Muscle of arm (tissue), 12 donors: ENCODE results near the gene PCDHGA7. TPM values are rescaled to one million over a fixed set of nuclear protein-coding genes. Genes with fewer than 3 reads are reported as not detected.
A peak's percentile ranks its signal among the peaks of the same experiment; 100 is the strongest.
"Not testable (repeated sequence)": the region's sequence is repeated elsewhere in the genome, so short reads cannot be mapped to it uniquely, and the experiment has no call there.

Source experiments
- DNase-seq: peaks from one replicate; pipeline ENCODE4 v3.0.0-alpha.2; 2013
- polyA plus RNA-seq, 12 donors: library from polyadenylated mRNA; unstranded; fragments of 120-200 nt; gene quantifications; one replicate each; pipeline ENCODE4 v1.2.1, GENCODE V29; 2013; ENCODE audit not compliant: insufficient read length in 12 of 12

Gene PCDHGA7
- polyA plus RNA-seq, 12 donors = 1.1 to 2.0 (median 1.6) TPM; not detected in 2

DNA sequence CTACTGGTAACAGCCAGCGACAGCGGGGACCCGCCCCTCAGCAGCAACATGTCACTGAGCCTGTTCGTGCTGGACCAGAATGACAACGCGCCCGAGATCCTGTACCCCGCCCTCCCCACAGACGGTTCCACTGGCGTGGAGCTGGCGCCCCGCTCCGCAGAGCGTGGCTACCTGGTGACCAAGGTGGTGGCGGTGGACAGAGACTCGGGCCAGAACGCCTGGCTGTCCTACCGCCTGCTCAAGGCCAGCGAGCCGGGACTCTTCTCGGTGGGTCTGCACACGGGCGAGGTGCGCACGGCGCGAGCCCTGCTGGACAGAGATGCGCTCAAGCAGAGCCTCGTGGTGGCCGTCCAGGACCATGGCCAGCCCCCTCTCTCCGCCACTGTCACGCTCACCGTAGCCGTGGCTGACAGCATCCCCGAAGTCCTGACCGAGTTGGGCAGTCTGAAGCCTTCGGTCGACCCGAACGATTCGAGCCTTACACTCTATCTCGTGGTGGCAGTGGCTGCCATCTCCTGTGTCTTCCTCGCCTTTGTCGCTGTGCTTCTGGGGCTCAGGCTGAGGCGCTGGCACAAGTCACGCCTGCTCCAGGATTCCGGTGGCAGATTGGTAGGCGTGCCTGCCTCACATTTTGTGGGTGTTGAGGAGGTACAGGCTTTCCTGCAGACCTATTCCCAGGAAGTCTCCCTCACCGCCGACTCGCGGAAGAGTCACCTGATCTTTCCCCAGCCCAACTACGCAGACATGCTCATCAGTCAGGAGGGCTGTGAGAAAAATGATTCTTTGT, 12.1 kb downstream of the PCDHGA7 start:
- not testable (repeated sequence) for DNase-seq

DNA sequence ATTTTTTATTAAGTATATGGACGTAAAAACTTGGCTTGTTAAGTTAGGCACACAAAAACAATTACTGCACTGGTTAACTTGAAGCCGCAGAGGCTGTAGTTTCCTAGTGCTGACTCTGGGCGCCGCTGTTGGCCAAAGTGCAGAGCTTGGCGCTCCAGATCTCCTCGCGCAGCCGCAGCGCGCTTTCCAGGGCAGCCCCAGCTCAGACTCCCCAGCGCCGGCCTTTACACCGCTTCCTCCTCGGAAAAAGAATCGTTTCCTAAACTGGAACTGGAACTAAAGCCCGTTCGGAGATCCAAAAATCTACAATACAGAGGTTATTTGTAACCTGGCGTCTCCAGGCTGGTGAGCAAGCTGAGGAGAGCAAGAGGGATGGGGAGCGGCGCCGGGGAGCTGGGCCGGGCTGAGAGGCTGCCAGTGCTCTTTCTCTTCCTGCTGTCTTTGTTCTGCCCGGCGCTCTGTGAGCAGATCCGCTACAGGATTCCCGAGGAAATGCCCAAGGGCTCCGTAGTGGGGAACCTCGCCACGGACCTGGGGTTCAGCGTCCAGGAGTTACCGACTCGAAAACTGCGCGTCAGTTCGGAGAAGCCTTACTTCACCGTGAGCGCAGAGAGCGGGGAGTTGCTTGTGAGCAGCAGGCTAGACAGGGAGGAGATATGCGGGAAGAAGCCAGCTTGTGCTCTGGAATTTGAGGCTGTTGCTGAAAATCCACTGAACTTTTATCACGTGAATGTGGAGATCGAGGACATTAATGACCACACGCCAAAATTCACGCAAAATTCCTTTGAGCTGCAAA, 15.4 kb downstream of the PCDHGA7 start, which contains the start of gene PCDHGB5:
PCDHGB5 (plus strand) TSS at position 192 of the 796 bp plus-strand sequence; CDS start at position 373, 181 bp downstream.
- DNase-seq = not testable (repeated sequence)

DNA sequence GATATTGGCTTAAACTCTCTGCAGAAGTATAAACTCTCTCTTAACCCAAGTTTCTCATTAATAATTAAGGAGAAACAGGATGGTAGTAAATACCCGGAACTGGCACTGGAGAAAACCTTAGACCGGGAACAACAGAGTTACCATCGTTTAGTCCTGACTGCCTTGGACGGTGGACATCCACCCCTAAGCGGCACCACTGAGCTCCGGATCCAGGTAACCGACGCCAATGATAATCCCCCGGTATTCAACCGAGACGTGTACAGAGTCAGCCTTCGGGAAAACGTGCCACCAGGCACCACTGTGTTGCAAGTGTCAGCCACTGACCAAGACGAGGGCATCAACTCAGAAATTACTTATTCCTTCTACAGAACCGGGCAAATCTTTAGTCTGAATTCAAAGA, 16.1 kb downstream of the PCDHGA7 start:
- no peak for DNase-seq

DNA sequence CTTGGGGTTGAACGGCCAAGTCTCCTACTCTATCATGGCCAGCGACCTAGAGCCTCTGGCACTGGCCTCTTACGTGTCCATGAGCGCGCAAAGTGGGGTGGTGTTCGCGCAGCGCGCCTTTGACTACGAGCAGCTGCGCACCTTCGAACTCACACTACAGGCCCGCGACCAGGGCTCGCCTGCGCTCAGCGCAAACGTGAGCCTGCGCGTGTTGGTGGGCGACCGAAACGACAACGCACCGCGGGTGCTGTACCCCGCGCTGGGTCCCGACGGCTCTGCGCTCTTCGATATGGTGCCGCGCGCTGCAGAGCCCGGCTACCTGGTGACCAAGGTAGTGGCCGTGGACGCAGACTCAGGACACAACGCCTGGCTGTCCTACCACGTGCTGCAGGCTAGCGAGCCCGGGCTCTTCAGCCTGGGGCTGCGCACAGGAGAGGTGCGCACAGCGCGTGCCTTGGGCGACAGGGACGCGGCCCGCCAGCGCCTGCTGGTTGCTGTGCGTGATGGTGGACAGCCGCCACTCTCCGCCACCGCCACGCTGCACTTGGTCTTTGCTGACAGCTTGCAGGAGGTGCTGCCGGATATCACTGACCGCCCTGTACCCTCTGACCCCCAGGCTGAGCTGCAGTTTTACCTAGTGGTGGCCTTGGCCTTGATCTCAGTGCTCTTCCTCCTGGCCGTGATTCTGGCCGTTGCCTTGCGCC, 17.2 kb downstream of the PCDHGA7 start:
- no peak for DNase-seq

DNA sequence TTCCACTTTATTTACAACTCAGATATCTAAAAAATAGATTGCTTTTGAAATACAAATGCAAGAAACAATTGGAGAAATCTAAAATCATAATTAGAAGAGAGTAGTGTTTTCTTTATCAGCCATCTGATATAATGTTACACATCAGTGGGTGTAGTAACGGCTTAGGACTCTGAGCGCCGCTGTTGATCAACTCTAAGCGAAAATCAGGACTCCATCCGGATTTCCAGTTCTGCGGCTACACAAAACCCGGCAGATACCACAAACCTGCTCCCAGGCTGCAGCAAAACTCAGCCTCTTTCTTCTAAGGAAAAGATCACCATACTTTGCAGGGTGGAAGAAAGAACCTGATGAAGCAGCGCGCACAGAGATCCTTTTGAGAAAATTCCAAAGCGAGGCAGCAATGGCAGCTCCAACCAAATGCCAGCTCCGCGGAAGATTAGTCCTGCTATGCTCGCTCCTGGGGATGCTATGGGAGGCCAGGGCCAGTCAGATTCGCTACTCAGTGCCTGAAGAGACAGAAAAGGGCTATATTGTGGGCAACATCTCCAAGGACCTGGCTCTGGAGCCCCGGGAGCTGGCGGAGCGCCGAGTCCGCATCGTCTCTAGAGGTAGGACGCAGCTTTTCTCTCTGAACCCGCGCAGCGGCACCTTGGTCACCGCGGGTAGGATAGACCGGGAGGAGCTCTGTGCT, 20.2 kb downstream of the PCDHGA7 start, which contains the start of gene PCDHGA9:
PCDHGA9 (plus strand) TSS at position 226 of the 691 bp plus-strand sequence; CDS start at position 401, 175 bp downstream.
- no peak for DNase-seq

DNA sequence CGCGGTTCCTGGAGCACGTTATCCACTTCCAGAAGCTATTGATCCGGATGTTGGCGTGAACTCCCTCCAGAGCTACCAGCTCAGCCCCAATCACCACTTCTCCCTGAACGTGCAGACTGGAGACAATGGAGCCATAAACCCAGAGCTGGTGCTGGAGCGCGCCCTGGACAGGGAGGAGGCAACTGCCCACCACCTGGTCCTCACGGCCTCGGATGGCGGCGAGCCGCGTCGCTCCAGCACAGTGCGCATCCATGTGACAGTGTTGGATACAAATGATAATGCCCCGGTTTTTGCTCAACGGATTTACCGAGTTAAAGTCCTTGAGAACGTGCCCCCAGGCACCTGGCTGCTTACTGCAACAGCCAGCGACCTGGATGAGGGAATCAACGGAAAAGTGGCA, 20.8 kb downstream of the PCDHGA7 start:
- no peak for DNase-seq

DNA sequence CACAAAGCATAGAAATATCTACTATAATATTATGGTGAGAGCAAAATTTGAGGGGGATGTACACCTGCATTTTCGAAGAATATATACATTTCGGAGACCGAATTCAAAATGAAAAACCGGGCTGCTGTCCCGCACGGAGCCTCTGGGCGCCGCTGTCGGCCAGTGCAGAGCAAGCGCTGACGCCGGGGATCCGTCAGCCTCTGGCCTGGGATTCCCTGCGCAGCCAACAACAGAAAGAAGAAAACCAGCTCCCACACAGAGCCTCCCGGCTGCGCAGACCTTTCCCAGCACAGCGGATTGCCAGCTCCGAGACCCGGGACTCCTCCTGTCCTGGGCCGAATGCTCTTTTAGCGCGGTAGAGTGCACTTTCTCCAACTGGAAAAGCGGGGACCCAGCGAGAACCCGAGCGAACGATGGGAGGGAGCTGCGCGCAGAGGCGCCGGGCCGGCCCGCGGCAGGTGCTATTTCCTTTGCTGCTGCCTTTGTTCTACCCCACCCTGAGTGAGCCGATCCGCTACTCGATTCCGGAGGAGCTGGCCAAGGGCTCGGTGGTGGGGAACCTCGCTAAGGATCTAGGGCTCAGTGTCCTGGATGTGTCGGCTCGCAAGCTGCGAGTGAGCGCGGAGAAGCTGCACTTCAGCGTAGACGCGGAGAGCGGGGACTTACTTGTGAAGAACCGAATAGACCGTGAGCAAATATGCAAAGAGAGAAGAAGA, 25.4 kb downstream of the PCDHGA7 start, which contains the start of gene PCDHGB6:
PCDHGB6 (plus strand) TSS at position 232 of the 716 bp plus-strand sequence; CDS start at position 414, 182 bp downstream.
- DNase-seq = not testable (repeated sequence)

DNA sequence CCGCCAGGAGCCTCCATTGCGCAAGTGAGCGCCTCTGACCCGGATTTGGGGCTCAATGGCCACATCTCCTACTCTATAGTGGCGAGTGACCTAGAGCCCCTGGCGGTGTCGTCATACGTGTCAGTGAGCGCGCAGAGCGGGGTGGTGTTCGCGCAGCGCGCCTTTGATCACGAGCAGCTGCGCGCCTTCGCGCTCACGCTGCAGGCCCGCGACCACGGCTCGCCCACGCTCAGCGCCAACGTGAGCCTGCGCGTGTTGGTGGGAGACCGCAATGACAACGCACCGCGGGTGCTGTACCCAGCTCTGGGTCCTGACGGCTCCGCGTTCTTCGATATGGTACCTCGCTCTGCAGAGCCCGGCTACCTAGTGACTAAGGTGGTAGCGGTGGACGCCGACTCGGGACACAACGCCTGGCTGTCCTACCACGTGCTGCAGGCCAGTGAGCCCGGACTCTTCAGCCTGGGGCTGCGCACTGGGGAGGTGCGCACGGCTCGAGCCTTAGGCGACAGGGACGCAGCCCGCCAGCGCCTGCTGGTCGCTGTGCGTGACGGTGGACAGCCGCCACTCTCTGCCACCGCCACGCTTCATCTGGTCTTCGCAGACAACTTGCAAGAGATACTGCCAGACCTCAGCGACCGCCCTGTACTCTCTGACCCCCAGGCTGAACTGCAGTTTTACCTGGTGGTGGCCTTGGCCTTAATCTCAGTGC, 27.2 kb downstream of the PCDHGA7 start:
- no peak for DNase-seq

DNA sequence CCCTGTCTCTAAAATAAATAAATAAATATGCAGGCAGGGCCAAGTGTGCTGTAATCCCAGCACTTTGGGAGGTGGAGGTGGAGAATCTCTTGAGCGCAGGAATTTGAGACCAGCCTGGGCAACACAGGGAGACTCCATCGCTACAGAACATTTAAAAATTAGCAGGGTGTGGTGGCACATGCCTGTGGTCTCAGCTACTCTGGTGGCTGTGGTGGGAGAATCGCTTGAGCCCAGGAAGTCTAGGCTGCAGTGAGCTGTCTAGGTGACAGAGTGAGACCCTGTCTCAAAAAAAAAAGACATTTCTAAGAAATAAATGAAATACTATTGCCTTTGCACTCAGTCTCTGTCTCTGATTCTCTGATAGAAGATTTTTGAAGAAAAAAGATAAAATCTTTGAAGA, 29.0 kb downstream of the PCDHGA7 start:
- no peak for DNase-seq

DNA sequence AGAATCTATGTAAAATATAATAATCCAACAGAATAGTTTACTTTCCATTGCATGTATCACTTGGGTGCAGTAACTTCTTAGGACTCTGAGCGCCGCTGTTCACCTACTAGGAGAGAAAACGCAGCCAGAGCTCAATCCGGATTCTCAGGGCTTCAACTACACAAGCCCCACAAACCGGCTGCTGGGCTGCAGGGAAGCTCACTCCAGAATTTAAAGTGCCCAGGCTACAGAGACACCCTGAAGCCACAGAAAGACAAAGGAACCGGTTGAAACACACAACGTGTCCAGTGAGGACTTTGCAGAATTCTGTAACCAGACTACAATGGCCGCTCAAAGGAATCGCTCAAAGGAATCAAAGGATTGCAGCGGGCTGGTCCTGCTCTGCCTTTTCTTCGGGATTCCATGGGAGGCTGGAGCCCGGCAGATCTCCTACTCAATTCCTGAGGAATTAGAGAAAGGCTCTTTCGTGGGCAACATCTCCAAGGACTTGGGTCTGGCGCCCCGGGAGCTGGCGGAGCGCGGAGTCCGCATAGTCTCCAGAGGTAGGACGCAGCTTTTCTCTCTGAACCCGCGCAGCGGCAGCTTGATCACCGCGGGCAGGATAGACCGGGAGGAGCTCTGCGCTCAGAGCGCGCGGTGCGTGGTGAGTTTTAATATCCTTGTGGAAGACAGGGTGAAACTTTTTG, 30.5 kb downstream of the PCDHGA7 start, which contains the start of gene PCDHGA10:
PCDHGA10 (plus strand) TSS at position 134 of the 686 bp plus-strand sequence; CDS start at position 323, 189 bp downstream.
- no peak for DNase-seq

DNA sequence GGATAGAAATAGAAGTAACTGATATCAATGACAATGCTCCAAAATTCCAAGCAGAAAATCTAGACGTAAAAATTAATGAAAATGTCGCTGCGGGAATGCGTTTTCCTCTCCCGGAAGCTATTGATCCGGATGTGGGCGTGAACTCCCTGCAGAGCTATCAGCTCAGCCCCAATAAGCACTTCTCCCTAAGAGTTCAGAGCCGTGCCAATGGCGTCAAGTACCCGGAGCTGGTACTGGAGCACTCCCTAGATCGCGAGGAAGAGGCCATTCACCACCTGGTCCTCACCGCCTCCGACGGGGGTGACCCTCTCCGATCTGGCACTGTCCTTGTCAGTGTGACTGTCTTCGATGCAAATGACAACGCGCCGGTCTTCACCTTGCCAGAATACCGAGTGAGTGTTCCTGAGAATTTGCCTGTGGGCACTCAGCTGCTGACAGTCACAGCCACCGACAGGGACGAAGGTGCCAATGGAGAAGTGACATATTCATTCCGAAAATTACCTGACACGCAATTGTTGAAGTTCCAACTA, 31.1 kb downstream of the PCDHGA7 start:
- no peak for DNase-seq

DNA sequence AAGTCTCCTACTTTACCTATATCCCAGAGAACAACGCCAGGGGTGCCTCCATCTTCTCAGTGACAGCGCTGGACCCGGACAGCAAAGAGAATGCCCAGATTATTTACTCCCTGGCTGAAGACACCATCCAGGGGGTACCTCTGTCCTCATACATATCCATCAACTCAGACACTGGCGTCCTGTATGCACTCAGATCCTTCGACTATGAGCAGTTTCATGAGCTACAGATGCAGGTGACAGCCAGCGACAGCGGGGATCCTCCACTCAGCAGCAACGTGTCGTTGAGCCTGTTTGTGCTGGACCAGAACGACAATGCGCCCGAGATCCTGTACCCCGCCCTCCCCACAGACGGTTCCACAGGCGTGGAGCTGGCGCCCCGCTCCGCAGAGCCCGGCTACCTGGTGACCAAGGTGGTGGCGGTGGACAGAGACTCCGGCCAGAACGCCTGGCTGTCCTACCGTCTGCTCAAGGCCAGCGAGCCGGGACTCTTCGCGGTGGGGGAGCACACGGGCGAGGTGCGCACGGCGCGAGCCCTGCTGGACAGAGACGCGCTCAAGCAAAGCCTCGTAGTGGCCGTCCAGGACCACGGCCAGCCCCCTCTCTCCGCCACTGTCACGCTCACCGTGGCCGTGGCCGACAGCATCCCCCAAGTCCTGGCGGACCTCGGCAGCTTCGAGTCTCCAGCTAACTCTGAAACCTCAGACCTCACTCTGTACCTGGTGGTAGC, 32.2 kb downstream of the PCDHGA7 start:
- not testable (repeated sequence) for DNase-seq

DNA sequence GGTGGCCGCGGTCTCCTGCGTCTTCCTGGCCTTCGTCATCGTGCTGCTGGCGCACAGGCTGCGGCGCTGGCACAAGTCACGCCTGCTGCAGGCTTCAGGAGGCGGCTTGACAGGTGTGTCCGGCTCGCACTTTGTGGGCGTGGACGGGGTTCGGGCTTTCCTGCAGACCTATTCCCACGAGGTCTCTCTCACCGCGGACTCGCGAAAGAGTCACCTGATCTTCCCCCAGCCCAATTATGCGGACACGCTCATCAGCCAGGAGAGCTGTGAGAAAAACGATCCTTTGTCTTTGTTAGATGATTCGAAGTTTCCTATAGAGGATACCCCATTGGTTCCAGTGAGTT, 32.7 kb downstream of the PCDHGA7 start:
- DNase-seq = not testable (repeated sequence)

DNA sequence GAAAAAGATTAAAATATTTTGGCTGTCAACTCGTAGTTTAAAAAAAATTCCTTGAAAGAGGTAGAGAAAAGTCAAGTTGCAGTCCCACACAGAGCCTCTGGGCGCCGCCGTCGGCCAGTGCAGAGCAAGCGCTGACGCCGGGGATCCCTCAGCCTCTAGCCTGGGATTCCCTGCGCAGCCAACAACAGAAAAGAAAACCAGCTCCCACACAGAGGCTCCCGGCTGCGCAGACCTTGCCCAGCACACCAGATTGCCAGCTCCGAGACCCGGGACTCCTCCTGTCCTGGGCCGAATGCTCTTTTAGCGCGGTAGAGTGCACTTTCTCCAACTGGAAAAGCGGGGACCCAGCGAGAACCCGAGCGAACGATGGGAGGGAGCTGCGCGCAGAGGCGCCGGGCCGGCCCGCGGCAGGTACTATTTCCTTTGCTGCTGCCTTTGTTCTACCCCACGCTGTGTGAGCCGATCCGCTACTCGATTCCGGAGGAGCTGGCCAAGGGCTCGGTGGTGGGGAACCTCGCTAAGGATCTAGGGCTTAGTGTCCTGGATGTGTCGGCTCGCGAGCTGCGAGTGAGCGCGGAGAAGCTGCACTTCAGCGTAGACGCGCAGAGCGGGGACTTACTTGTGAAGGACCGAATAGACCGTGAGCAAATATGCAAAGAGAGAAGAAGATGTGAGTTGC, 35.1 kb downstream of the PCDHGA7 start, which contains the start of gene PCDHGB7:
PCDHGB7 (plus strand) TSS at position 184 of the 679 bp plus-strand sequence; CDS start at position 367, 183 bp downstream.
- DNase-seq = peak; percentile 31

DNA sequence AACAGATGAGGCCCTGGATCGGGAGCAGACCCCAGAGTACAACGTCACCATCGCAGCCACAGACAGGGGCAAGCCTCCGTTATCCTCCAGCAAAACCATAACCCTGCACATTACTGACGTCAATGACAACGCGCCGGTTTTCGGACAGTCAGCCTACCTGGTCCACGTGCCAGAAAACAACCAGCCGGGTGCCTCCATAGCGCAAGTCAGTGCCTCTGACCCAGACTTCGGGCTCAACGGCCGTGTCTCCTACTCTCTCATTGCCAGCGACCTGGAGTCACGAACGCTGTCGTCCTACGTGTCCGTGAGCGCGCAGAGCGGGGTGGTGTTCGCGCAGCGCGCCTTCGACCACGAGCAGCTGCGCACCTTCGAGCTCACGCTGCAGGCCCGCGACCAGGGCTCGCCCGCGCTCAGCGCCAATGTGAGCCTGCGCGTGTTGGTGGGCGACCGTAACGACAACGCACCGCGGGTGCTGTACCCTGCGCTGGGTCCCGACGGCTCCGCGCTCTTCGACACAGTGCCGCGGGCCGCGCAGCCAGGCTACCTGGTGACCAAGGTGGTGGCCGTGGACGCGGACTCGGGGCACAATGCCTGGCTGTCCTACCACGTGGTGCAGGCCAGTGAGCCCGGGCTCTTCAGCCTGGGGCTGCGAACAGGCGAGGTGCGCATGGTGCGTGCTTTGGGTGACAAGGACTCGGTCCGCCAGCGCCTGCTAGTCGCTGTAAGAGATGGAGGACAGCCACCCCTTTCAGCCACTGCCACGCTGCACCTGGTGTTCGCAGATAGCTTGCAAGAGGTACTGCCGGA, 36.7 kb downstream of the PCDHGA7 start:
- DNase-seq = no peak

DNA sequence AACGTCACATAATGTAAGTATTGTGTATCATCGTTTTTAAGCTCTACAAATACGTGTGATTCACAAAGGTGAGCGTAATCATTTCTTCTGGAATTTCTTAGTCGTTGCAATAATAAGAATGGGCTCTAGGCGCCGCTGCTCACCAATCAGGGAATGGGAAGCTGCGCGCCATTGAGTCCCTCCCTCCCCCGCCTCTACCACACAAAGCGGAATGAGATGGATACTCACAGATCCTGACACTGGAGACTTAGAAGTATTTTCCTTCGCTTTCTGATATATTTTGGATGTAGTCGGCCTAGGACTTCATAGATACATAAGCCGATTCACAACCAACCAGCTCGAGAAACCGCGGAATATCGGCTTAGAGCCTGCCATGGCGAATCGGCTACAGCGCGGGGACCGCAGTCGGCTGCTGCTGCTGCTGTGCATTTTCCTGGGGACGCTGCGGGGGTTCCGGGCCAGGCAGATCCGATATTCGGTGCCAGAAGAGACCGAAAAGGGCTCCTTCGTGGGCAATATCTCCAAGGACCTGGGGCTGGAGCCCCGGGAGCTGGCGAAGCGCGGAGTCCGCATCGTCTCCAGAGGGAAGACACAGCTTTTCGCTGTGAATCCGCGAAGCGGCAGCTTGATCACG, 38.4 kb downstream of the PCDHGA7 start, which contains the start of gene PCDHGA11:
PCDHGA11 (plus strand) TSS at position 197 of the 634 bp plus-strand sequence; CDS start at position 374, 177 bp downstream.
- peak; percentile 27 for DNase-seq
